Fibroblast of pulmonary artery (primary cell): Measurements from ENCODE around the gene WFDC10B.

Experiments
- DNase-seq: peaks from one replicate; pipeline ENCODE4 v3.0.0-alpha.2; 2010; ENCODE audit warnings: low read depth
- H3K4me3 ChIP-seq: replicated peaks from 2 replicates; pipeline ENCODE4 v1.5.1; 2011; ENCODE audit warnings: low read depth, mild to moderate bottlenecking, control low read depth, low read length, moderate library complexity
- CTCF ChIP-seq: IDR thresholded peaks from 2 replicates; pipeline ENCODE4 v1.5.1; 2011; ENCODE audit warnings: mild to moderate bottlenecking, control low read depth, low read length, inconsistent platforms; ENCODE audit errors: missing control alignments

Gene WFDC10B

DNA sequence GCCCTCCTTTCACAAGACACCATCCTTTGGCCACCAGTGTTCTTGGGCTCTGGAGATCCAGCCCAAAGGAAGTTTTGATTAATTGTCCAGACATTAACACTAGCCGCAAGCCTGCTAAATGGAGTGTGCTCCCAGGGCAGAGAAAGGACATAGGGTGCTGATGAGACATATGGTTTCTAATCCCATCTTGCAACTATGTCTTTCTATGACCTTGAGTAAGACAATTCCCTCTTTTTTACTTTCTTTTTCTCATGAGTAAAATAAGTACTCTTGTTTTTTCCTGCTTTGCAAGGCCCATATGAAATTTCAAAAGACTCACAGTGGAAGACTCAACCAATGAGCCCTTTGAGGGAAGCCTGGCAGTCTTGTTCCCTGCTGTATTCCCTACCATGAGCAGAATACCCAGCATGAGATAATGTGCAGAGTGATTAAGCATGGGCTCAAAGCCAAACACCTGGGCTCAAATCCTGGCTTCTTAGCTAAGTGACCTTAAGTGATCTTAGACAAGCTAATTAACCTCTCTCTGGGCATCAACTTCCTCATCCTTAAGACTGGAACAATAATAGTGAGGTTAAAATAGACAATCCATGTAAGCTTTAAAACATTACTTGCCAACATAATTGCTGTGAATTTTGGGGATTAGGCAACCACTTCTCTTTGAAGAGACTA, at the start of gene WFDC10B:
Gene WFDC10B, minus strand, starts transcription at position 51 of the 669 bp plus-strand sequence. CDS start 19,027 bp downstream, outside the sequence.
- no peak within 1 kb of the TSS for H3K4me3 ChIP-seq
- no peak for TF ChIP-seq CTCF
- DNase-seq: no peak

DNA sequence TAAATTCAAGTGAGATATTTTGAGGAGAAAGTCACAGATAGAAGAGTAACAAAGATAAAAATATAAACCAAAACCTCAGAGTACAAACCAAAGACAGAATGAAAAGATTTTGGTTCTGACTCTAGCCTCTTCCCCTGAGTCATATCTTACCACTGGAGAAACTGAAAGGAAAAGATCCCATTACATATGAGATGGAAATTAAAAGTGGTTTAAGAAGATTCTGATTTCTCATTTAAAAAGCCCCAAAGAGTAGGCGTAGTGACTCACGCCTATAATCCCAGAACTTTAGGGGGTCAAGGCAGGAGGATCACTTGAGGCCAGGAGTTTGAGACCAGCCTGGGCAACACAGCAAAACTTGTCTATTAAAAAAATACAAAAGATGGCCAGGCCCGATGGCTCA, 47.9 kb upstream of the WFDC10B start:
- H3K4me3 ChIP-seq: no peak overlapping the region
- TF ChIP-seq CTCF: no peak
- no peak for DNase-seq

DNA sequence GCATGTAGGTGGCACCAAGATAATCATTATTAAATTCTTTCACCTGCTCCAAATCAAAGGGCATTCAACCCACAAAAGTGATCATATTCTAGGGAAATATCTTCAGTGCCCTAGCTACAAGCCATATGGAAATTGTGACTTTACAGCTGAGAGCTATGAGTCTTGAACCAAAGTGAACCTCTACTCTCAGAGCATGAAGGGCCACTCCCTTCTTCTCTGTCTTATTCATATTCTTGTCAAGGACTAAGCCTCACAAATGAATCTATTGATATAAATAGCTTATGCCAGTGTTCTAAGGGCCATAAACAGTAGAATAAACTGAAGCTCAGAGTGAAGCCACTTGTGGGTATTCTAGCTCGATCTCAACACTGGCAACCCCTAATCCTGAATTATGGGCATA, 46.9 kb upstream of the WFDC10B start:
- DNase-seq: no peak
- TF ChIP-seq CTCF: no peak
- no peak overlapping the region for H3K4me3 ChIP-seq

GRCh38 chr20:45745015-45745414, 40.2 kb upstream of the WFDC10B start:
- H3K4me3 ChIP-seq: no peak overlapping the region
- DNase-seq: no peak
- no peak for TF ChIP-seq CTCF

DNA sequence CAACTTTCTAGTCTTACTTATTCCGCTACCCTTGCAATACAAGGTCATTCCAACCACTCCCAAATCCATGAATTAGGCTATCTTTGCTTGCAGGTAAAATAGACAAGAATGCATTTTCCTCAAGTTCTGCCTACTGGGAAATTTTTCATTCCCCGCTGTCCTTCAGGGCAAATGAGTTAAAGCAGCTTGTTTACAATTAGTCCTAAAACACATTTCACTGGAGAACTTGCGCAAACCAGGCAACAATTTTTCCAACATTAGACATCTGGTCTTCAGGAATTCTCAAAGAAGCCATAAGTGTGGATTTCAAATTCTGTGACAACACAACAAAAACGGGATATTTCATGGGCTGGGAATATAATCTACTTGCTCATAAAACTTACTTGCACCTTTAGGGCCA, 37.8 kb upstream of the WFDC10B start:
- no peak overlapping the region for H3K4me3 ChIP-seq
- no peak for TF ChIP-seq CTCF
- no peak for DNase-seq

GRCh38 chr20:45735988-45736387, 31.2 kb upstream of the WFDC10B start:
- TF ChIP-seq CTCF: no peak

DNA sequence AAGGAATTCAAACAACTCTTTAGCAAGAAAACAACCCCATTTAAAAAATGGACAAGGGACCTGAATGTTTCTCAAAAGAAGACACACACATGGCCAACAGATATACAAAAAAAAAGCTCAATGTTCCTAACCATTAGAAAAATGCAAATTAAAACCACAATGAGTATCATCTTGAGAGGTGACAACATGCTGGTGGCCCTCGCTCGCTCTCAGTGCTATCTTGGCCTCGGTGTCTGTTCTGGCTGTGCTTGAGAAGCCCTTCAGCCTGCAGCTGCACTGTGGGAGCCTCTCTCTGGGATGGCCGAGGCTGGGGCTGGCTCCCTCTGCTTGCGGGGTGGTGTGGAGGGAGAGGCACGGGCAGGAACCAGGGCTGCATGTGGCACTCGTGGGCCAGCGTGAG, 30.7 kb upstream of the WFDC10B start:
- TF ChIP-seq CTCF: no peak
- no peak overlapping the region for H3K4me3 ChIP-seq
- DNase-seq: no peak

More at GRCh38 chr20:45735988-45736387, 31.2 kb upstream of the WFDC10B start:
- H3K4me3 ChIP-seq: no peak overlapping the region
- DNase-seq: no peak
